Uterus (tissue), 2 donors: ENCODE measurements around the gene TTLL10.

Source experiments
- CTCF ChIP-seq, 4 experiments: fragments of 200-600 bp in 2 of 4; fragments of 450-650 bp in 2 of 4; sonication (generic) in 2 of 4; IDR thresholded peaks; one replicate each; pipeline ENCODE4 v1.5.1; 2016 to 2019; ENCODE audit warnings: antibody characterized with exemption in 4 of 4, mild to moderate bottlenecking in 2 of 4, moderate library complexity in 1 of 4
- POLR2A ChIP-seq, 2 donors: fragments of 450-650 bp; IDR thresholded peaks; one replicate each; pipeline ENCODE4 v1.6.1; 2016; ENCODE audit warnings: antibody characterized with exemption in 2 of 2, mild to moderate bottlenecking in 1 of 2, moderate library complexity in 1 of 2

- TF ChIP-seq CTCF (IDR thresholded peaks at IDR 0.05) (no peak), POLR2A (IDR thresholded peaks at IDR 0.05) (no peak)
Observed at GRCh38 chr1:1229770-1230169, 56.1 kb downstream of the TTLL10 start.
